Activated naive CD4-positive, alpha-beta T cell treated with Interleukin-2 at 50 U/mL for 16 hours (primary cell): ENCODE data around the gene ALPK3.

Experiments
- DNase-seq: peaks from one replicate; pipeline ENCODE4 v3.0.0-alpha.2; 2020

Gene ALPK3

GRCh38 chr15:84898761-84899160 lies 81.6 kb downstream of the ALPK3 start:
- DNase-seq, result no peak

GRCh38 chr15:84899750-84900149 lies 82.6 kb downstream of the ALPK3 start:
- no peak for DNase-seq

DNA sequence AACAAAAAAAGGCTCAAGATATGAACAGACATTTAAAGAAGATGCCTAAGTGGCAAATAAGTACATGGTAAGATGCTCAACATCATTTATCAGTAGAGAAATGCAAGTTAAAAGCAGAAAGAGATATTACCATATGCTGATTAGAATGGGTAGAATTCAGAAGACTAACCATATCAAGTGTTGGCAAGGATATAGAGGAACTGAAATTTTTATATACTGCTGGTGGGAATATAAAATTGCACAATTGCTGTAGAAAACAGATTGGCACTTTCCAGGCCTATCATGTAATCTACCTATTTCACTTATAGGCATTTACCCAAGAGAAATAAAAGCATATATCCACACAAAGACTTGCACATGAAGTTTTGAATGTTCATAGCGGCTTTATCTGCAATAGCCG lies 84.4 kb downstream of the ALPK3 start:
- DNase-seq, result no peak

DNA sequence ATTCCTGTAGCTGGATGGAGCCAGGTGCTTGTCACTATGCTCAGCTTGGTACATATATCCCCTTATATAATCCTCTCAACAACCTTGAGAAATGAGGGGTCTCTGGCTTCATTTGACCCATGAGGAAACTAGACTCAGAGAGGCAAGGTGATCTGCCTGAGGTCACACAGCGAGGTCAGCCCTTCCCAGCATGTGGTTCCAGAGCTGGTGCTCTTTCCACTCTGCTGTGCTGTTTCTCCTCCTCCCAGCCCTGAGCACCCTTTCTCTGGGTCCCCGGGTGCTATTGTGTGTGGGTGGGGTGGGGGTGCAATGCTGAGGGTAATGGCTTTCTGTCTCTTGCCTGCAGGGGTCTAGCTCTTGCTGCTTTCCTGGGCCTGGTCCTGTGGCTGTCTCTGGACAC lies 86.6 kb downstream of the ALPK3 start:
- DNase-seq, result no peak

- DNase-seq, result no peak
These were observed 87.3 kb downstream of the ALPK3 start for GRCh38 chr15:84904419-84904818.

- no peak for DNase-seq
These were observed 88.1 kb downstream of the ALPK3 start for GRCh38 chr15:84905016-84905916.

DNA sequence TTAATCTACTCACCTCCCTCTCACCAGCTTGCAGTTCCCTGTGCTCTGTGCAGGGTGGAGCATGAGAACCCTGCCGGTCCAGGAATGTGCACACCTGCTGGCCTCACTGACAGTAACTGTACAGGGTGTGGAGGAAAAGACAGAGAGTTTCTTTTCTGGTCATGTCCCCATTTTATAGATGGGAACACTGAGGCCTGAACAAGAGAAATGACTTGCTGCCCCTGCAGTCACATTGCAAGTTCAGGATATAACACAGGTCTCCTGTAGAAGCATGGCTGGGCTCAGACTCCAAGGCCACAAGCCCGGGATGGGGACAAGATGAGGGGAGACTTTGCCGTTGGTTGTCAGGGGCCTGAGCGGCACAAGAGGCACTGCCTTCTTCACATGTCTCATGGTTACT lies 90.6 kb downstream of the ALPK3 start:
- no peak for DNase-seq

DNA sequence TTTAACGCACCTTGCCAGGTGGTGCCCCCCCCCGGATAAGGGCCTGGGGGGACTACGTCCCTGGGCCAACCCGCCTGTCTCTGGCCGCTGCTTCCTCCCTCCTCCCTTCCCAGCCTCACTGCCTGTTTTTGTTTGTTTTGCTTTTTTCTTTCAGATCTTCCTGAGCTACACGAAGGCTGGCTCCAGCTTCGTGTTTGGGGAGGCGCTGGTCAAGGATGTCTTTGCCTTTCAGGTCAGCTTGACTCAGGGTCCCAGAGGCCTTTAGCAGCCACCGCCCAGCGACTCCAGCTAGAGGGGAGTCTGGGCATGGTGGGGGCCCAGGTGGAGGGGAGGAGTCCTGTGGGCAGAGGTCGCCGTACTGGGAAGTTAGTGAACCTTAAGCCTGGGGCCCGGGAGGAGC lies 91.4 kb downstream of the ALPK3 start:
- no peak for DNase-seq

- DNase-seq, result no peak
These were observed 91.9 kb downstream of the ALPK3 start for GRCh38 chr15:84909029-84909428.

DNA sequence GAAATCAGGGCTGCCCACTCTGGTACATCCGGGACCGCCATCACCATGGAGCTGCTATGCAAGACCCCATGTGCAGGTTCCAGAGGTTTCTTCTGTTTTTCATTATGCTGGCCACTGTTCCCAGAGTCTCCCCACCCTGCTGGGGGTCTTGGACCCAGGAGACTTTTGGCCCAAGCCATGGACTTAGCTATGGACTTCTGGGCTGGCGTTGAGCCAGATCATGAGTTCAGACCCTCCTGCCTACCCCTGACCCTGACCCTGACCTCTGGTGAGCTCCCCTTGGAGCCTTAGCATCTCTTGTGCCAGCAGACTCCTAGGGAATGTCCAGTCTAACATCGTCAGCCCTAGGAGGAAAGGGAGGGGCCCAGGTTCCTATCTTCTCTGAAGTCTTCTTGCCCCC lies 92.6 kb downstream of the ALPK3 start:
- no peak for DNase-seq

- DNase-seq, result no peak
These were observed 93.9 kb downstream of the ALPK3 start for GRCh38 chr15:84910928-84911623.

DNA sequence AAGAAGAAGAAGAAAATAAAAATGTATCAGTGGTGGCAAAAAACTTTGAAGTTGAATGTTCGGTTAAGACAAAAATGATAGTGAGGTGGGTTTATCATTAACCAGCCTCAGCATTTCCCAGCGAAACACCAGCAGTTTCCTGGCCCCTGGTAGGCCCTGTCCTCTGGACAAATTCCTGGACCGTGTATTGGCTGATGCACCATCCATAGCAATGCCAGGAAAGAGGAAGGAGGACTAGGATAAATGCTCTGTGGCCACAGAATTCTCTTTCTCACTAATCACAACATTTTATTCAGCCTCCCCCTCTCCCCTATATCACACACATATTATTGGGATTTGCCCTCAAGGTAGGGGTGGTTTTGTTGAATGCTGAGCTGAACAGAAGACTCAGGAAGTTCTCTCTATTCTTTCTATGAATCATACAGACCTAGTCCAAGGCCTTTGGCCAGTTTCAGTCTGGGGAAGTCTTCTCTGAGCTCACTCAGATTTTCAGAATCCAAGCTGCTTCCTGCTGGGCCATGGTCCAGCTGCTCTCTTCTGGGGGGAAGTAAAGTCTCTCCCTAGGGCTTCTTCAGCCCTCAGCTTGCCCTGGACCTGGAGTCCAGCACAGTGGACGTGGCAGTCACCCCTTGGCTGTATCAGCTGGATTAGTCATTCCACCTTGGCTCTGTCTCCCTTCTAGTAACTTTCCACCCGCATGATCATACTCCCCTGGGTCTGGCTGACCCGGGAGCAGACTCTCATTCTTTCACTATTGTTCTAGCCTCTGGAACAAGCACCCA lies 94.9 kb downstream of the ALPK3 start:
- no peak for DNase-seq

GRCh38 chr15:84913360-84913723 lies 96.2 kb downstream of the ALPK3 start:
- DNase-seq, result no peak

- DNase-seq, result no peak
These were observed 97.2 kb downstream of the ALPK3 start for GRCh38 chr15:84914351-84914750.

DNA sequence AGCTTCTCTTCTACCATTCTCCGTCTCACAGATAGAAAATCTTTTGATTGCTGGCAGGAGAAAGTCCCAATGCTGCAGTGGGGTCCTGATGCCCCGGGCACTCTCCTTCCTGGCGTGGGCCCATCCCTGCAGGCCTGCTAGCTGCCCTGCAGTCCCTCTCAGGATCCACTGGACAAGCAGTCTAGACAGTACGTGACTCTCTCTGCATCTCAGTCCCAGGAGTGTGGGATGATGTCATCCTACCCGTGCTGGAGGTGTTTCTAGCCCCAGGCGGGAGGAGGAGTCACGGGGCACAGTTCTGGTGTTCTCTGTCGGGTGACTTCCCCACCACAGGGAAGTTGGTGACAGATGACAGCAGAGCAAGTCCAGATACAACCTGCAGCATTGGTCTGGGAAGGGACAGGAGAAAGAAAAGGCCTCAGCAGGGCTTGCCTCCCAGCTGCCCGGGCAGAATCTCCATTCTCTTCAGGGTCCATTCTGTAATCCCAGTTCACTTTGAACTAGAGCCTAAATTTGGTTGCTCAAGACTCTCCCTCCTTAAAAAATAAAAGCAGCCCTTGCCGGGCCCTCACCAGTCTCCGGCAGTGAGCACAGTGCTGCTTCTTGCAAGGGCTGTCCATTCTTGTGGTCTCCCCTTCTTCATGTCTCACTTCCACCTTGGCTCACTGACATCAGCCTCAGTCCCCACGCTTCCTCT lies 97.9 kb downstream of the ALPK3 start:
- DNase-seq, result peak; percentile 14

DNA sequence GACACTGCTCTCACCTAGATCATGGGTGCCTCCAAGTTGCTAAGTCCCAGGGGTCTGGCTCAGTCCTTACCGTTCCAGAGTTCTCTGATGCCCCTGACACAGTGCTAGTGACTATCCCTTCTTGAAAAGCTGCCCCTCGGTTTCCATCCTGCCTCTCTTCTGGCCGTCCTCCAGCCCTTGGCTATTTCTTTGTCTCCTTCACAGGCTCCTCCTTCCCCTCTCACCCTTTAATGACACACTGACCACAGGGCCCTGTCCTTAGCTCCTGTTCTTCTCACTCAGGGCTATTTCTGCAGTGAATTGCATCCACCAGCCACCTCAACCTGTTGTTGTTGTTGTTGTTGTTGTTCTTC lies 98.4 kb downstream of the ALPK3 start:
- DNase-seq, result no peak

DNA sequence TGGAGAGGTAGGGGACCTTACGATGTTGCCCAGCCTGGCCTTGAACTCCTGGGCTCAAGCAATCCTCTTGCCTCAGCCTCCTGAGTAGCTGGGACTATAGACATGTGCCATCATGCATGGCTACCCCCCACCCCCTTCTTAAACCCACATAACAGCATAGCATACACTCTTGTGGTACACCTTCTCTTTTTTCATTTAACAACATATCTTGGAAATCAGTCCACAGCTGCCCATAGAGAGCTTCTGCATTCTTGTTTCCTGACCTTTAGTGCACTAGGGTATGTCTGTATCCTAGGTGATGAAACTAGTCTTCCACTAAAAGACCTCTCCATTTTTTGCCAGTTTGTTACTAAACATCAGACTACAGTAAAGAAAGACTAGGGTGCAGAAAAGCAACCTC lies 100.3 kb downstream of the ALPK3 start:
- DNase-seq, result no peak

GRCh38 chr15:84919106-84919667 lies 102.0 kb downstream of the ALPK3 start:
- no peak for DNase-seq

DNA sequence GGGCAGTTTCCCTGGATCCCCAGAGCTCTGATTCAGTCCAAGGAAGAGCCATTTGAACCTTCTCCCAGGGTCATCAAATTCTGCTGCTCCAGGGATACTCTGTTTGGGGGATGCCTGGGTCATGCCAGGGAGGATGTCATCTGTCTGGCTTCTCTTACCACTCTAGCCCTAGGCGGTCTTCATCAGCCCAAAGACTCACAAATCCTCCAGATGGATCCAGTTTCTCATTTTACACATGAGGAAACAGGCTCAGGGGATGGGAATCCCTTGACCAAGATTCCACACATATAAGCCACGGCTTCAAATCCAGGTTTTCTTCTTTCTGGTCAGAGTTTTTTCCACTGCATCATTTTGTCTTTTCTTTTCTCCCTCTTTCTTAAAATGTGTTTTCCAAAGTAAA lies 104.0 kb downstream of the ALPK3 start:
- no peak for DNase-seq

- DNase-seq, result no peak
These were observed 105.4 kb downstream of the ALPK3 start for GRCh38 chr15:84922530-84922929.
